GM18909 (cell line): Measurements from ENCODE around the gene OTOG.

Source experiments
- ATAC-seq: cut with Tn5 transposase; IDR thresholded peaks from one replicate; pipeline ENCODE4 v1.9.1; 2021; ENCODE audit warnings: mild to moderate bottlenecking; ENCODE audit not compliant: unreplicated experiment, poor library complexity

OTOG gene

GRCh38 chr11:17516551-17517150, 30.4 kb upstream of the OTOG start:
- no peak for ATAC-seq

GRCh38 chr11:17517186-17517585, 29.9 kb upstream of the OTOG start:
- ATAC-seq, result no peak

GRCh38 chr11:17518366-17518765, 28.7 kb upstream of the OTOG start:
- no peak for ATAC-seq

GRCh38 chr11:17519061-17519885, 27.8 kb upstream of the OTOG start:
- no peak for ATAC-seq

GRCh38 chr11:17521106-17521900, 25.8 kb upstream of the OTOG start:
- no peak for ATAC-seq

GRCh38 chr11:17522655-17523054, 24.4 kb upstream of the OTOG start:
- no peak for ATAC-seq

GRCh38 chr11:17524221-17524620, 22.8 kb upstream of the OTOG start:
- ATAC-seq, result no peak

GRCh38 chr11:17525570-17525969, 21.5 kb upstream of the OTOG start:
- ATAC-seq, result no peak

GRCh38 chr11:17526326-17526725, 20.7 kb upstream of the OTOG start:
- no peak for ATAC-seq

- ATAC-seq, result no peak
Measured at GRCh38 chr11:17526931-17527627, 20.0 kb upstream of the OTOG start.

- no peak for ATAC-seq
Measured at GRCh38 chr11:17527628-17527995, 19.4 kb upstream of the OTOG start.

GRCh38 chr11:17528181-17528691, 18.8 kb upstream of the OTOG start:
- ATAC-seq, result peak; percentile 77

GRCh38 chr11:17528906-17529843, 17.9 kb upstream of the OTOG start:
- ATAC-seq, result no peak

- ATAC-seq, result no peak
Measured at GRCh38 chr11:17529844-17530185, 17.2 kb upstream of the OTOG start.

GRCh38 chr11:17531071-17531600, 15.9 kb upstream of the OTOG start:
- no peak for ATAC-seq

- no peak for ATAC-seq
Measured at GRCh38 chr11:17531636-17532113, 15.4 kb upstream of the OTOG start.

- no peak for ATAC-seq
Measured at GRCh38 chr11:17532784-17533183, 14.3 kb upstream of the OTOG start.

GRCh38 chr11:17533341-17533740, 13.7 kb upstream of the OTOG start:
- no peak for ATAC-seq

- no peak for ATAC-seq
Measured at GRCh38 chr11:17533778-17534415, 13.2 kb upstream of the OTOG start.
